CD4-positive, alpha-beta T cell treated with Interleukin-12 subunit alpha and Interleukin-12 subunit beta, for 1 hour (primary cell): ENCODE measurements around the gene ANO6.
"Not testable (repeated sequence)": the region's sequence is repeated elsewhere in the genome, so short reads cannot be mapped to it uniquely, and the experiment has no call there.

Experiments used
- DNase-seq: peaks from one replicate; pipeline ENCODE4 v3.0.0-alpha.2; 2020

Gene ANO6

DNA sequence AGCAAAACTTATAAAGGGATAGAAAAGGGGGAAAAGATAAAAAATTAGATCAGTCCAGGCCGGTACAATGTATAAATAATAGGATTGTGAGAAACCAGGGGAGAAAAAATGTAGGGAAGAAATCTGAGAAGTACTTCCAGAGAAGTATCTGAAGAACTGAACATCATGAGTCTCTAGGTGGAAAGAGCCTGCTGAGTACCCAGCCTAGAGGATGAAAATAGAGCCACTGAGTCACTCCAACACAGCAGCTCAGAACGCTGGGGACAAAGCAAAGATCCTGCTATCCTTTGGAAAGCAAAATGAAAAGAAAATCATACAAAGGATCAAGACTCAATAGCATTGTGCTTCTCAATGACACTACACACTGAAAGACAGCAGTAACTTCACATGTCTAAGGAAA is 138.0 kb downstream of the ANO6 start:
- no peak for DNase-seq

DNA sequence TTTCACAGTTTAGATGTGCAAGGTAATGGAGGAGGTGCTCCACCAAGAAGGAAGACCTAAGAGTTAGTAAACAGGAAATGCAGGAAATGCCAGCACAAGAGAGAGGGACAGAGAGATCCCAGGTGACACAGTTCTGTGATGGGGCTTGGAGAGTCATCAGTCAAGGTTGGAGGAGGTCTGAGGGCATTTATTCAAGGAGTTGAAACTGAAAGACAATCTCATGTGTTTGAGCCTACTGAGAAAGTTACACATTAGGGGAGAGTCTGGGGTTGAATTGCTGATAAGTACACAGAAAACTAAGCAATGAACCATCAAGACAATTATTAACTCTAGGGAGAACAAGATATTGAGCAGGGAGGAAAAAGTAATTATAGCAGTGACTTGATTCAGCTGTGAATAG is 138.5 kb downstream of the ANO6 start:
- DNase-seq, result no peak

DNA sequence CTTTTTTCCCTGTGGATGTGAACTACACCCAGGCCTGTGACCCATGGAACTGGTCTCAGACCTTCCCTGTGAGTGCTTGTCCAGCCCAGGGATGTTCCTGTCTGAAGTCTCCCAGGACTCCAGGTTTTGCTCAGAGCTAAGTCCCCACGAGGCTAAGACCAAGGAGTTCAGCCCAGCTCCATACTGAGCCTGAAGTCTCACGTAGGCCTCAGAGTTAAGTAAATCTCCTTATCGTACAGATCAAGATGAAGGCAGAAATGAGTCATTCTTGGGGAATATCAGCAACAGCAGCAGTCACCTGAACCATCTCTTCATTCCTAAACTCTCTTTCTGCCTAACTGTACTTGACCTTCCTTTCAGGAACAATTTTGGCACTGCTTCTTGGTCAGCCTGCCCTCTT is 139.8 kb downstream of the ANO6 start:
- no peak for DNase-seq

DNA sequence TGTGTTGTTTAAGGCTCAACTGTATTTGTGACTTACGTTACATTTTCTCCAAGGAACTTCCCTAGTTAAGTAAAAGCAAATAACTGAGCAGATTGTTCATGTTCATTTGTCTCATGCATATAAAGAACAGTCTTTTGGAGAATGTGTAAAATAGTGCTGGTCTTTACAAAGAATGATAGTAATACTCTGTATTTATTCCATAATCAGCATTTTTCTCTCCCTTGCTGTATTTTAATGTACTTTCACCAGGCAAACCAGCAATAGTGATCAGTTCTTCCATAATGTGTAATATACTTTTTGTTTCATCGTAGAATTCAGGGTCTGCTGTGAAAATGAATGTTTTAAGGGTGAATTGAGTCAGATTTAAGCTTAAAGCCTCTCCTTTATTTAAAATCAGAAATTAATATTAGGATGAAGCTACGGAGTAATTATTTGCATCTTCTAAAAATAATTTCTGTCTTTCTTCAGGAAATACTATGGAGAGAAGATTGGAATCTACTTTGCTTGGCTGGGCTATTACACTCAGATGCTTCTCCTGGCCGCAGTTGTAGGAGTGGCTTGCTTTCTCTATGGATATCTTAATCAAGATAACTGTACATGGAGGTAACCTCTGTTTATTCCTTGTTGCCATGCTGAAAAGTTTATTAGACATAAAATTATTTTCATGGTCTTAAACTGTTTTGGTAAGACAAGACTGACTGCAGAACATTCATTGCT is 141.1 kb downstream of the ANO6 start:
- no peak for DNase-seq

DNA sequence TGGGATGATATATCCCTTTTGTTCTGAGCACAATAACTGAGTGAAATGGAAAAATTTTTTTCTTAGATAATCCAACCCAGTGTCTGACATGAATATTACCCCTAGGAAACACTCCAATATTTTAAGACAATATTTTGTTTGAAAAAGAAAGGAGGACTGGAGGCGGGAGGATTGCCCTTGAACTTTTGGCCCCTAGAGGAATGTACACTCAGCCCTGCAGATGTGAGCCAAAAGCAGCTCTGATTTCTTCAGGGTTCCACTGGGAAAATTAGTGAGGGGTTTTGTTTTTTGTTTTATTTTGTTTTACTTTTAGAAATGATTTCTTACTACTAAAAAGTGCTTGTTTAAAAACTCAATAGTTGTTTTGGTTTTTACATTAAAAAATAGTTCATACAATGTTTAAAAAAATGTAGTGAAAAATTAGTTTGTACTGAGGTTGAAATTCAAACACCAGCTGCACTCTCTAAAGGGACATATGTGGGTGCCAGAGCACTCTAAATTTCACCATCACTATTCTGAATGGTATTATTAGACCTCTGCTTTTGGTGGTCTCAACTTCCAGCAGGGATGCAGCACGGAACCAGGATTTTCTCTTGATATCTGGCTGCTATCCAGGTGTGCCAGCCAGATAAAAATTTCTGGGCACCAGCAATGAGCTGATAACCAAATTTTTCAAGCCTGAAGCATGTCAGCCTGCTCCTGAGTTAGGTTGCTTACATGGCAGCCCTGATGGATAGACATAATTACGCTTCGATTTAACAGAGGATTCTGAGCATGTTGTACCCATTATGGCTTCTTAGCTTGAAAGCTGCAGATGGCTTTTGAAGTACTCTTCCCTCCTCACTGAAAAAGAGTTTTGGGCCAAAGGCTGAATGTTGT is 141.9 kb downstream of the ANO6 start:
- no peak for DNase-seq

DNA sequence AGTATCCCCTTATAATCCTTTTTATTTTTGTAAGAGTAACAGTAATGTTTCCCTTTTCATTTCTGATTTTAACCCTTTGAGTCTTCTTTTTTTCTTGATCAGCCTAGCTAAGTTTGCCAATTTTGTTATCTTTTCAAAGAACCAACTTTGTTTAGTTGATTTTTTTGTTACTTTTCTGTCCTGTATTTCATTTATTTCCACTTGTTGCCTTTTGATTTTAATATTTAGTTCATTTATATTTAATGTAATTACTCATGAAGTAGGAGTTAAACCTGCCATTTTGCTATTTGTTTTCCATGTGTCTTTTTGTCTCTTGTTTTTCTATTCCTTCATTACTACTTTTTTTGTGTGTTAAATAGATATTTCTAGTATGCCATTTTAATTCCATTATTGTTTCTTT is 146.4 kb downstream of the ANO6 start:
- DNase-seq, result no peak

DNA sequence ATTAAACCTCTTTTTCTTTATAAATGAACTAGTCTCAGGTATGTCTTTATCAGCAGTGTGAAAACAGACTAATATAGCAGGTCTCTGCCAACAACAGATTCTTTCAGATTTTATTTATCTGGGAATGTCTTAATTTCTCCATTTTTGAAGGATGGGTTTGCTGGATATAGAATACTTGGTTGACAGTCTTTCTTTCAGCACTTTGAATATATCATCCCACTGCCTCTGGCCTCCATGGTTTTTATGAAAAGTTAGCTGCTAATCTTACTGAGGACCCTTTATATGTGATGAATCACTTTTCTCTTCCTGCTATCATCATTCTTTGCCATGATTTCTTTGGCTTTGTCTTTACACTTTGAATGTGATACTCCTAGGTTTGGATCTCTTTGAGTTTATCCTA is 148.0 kb downstream of the ANO6 start:
- no peak for DNase-seq

DNA sequence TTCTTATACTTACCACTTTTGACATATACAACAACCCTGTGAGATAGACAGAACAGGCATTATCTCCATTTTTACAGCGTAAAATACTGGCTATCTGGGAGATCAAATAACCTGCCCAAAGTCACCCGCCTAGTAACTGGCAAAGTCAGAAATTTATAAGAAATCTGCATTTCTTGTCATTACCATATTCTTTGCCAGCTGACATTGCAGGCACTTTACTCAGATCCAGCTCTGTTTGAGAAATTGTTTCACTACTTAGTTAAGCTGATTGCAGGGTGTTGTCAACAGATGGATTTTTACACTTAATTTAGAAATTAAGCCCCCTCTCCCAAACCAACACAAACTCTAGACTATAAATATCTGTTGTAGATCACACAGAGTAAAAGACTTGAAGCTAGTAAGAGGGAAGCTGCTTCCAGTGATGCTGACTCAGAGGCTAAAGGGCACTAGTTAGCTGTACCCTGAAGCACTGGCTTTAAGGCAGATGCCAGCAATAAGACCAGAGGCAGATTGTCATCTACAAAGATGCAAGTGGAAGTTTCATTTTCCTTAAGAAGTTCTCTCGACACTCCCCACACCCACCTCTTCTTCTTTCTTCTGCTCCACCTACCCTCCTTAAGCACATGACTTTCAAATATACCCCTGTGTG is 153.1 kb downstream of the ANO6 start:
- no peak for DNase-seq

DNA sequence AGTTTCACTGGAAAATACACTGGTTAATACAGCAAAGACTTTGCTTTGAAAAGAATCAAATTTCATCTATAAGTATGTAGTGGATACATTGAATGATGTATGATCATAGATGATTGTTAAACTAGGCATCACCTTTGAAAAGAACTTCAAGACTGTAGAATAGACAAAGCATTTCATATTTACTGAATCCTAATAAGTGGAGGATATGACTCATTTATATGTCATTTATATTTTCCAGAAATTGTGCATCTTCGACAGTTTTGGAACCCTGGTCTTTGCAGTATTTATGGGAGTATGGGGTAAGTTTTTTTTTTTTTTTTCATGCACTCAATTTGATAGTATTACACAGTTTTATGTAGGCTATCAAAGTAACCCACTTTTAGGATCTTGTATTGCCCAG is 161.9 kb downstream of the ANO6 start:
- DNase-seq, result no peak

DNA sequence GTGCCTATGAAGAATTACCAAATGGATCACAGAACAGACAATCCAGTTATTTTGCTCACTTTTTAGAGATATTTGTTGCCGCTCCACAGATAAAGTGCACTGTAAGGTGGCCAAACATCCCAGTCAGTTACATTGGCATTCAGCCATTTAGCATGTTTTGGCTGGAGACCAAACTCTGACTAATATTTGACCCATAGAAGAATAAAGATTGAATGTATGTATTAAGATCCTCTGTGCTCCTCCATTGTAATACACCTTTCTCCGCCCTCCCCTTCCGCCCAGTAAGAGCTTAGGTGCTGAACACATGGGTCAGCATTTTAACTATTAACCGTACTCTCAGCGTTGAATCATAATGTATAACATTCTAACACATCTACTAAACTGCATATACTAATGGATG is 163.4 kb downstream of the ANO6 start:
- no peak for DNase-seq

DNA sequence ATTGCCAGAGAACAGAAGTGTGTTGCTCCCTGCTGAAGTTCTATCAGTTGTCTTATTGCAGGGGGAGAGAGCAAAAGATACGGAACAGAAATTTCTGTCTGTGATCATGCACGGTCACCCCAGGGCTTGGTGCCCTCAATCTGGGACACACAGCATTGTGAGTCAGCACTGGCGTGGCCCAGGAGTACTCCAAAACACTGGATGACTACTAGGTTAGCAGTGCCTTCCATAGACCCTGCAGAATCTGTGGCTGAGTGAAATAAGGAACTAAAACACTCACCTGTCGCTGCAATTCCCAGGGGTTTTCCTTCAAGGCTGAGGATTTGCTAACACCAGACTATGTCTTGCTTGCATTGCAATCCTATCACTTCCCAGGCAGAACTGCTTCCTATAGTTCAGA is 165.5 kb downstream of the ANO6 start:
- DNase-seq, result no peak

DNA sequence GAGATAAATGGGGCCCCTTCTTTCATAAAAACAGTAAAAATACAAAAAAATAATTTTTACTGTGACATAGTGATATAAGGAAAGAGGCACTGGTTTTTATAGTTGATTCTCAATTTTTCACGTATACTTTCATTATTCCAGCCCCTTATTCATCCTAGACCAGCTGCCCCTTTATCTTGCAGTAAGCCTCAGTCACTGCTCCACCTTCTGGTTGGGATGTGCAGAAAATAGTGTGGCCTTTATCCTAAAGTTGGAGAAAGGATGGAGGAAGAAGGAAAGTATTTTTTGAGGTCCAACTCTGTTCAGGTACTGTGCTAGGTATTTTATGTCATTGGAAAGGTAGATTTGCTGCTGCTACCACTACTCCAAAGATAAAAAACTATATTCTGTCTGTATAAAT is 172.7 kb downstream of the ANO6 start:
- DNase-seq, result no peak

DNA sequence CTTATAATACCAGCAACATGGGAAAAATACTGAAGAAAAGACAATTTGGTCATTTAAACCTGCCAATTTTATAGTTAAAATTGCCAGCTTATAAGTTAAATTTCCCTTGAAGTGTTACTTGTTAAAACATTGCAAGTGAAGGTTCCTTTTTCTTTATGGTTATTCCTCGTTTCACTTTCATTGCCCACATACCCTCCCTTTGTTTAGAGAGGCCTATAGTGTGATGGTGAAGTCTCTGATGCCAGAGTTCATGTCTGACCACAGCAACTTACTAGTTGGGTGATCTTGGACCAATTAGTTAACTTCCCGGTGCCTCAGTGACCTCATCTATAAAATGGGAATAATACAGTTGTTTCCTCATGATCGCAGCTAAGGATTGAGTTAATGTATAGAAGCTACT is 173.5 kb downstream of the ANO6 start:
- no peak for DNase-seq

DNA sequence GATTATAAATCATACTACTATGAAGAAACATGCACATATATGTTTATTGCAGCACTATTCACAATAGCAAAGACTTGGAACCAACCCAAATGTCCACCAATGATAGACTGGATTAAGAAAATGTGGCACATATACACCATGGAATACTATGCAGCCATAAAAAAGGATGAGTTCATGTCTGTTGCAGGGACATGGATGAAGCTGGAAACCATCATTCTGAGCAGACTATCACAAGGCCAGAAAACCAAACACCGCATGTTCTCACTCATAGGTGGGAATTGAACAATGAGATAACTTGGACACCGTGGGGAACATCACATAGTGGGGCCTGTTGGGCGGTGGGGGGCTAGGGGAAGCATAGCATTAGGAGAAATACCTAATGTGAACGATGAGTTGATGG is 181.6 kb downstream of the ANO6 start:
- not testable (repeated sequence) for DNase-seq

DNA sequence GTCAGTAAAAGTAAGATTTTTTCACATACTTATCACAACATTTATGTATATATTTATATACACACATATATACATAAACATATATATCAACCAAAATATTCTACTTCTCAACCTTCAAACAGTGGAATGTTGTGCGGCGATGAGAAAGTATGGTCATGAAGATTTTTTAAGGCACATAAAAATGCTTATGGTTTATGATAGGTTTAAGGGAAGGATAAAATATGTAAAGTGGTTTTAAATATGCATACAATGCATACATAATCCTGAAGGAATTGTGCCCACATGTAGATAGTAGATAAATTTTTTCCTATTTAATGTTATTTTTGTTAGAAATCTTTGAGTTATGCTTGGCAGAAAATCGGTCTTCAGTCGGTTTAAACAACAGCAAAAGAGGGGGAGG is 182.7 kb downstream of the ANO6 start:
- DNase-seq, result no peak

DNA sequence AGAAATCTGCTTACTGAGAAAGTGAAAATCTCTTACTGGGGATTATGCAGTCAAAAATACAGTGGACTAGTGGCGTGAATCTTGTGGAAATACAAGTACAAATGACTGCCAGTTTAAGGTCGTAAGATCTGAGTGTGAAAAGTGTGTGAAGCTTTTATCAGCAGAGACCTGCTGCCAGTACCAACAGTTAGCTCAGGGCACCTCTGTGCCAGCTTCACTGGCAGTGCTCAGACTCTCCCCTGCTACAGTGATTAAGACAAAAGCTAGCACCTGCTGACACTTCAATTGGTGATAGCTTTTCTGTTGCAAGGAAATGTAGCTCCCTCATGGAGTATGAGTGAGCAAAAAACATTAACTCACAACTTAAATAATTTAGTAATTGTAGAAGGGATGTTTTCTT is 185.1 kb downstream of the ANO6 start:
- no peak for DNase-seq

DNA sequence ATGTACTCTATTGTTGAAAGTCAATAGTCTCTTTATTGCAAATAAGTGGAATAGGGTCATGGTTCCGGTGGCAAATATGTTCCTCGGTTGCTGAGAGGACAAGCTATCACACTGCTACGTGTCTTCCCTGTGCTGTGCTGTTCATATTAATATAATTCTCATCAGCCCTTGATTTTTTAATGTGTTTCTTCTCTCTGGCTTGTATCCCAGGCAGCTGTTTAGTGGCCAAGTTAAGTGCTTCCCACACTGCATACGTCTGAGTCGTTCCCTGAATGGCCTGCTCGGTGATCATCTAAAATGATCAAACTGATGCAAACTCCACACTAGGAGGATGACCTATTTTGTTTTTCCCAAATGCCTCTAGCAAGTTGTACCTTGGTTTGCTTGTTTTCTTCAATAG is 186.4 kb downstream of the ANO6 start:
- DNase-seq, result no peak

DNA sequence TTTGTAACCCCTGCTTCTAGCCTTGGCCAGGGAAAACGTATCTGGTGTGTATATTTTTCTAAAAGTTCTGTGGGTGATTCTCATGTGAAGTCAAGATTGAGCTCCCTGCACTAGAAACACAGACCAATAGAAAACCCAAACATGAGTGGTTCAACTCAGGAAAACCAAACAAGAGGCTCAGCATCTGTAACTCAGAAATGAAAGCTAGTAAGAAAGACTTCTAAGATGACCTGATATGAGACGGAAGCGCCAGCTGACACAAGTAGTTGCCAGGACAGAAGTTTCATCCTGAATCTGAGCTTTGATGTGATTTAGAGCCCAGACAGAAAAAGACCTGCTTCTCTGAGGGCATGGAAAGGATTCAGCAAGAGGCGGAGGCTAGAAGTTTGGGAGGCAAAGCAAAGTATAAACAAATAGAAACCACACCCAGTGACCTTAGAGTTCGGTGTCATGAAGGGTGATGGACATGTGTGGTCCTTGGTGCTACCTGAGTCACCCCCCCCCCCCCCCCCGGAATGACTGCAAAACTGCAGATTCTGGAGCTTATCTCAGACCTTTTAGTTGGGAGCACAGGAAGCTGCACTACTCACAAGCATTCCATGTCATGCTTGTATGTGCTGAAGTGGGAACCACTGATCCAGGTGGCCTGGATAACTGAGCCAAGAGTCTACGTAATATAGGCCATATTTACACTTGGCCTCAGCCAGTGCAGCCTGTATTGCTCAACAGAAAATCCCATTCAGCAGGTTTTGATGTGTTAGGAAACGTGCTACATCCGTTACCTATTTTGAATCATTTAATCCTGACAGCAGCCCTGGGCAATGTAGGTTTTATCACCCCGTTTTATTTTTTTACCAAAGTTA is 191.3 kb downstream of the ANO6 start:
- DNase-seq, result no peak

DNA sequence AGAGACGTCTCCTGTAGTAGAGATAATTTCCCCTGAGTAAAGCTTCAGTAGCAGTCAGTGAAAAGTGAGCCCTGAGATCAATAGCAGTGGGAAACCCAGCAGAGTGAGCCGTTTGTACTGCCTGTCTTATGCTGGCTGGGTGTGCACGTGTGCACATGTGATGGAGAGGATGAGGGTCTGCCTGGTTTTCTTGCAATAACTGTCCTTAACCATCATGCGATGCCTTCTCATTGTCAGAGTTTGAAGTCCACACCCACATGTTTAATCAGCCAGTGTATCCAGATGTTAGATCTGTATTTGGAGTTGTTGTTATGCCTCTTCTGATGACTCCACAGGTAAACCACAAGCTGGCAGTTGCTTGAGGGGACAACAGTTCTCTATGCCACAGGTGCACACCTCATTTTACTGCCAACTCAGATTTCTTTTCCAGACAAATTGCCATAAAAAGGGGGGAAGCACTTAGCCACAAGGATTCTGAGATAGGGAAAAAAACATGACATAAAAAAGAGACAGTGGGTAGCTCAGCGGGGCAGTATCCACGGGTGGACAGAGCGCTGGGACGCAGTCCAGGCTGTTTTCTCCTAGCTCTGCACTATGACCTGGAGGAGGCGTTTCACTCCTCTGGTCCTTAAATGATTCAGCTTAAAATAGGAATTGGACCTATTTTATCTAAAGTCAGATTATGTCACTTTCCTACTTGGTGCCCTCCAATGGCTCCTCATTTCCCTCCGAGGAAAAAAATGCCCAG is 192.3 kb downstream of the ANO6 start:
- no peak for DNase-seq

DNA sequence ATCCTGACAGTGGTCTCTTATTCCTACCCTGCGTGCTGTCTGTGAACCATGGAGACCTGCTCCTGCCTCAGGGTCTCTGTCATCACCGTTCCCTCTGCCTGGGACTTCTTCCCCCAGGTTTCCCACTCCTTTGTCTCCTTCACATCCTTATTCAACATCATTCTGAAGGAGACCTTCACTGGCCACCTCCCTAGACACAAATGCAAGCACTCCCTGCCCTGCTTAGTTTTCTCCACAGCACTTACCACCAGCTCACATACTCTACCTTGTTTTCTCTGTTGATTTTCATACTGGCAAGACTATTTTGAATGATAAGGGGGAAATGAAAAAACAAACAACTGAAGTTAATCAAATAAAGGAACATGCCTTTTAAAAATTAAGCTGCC is 192.8 kb downstream of the ANO6 start:
- DNase-seq, result no peak

DNA sequence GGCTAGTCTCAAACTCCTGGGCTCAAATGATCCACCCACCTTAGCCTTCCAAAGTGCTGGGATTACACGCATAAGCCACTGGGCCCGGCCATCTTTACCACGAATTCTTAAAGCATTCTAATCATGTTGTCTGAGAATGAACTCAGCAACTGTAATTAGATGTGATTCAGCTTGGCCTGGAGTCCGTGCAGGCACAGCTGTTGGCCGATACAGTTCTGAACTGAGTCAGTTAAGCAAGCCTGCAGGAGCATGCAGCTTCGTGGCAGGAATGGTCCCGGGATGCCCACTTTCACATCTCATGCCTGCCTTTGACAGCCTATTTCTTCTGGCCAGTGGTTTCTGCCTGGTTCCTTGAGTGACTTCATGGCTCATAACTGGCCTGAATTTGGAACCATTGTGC is 194.1 kb downstream of the ANO6 start:
- no peak for DNase-seq

DNA sequence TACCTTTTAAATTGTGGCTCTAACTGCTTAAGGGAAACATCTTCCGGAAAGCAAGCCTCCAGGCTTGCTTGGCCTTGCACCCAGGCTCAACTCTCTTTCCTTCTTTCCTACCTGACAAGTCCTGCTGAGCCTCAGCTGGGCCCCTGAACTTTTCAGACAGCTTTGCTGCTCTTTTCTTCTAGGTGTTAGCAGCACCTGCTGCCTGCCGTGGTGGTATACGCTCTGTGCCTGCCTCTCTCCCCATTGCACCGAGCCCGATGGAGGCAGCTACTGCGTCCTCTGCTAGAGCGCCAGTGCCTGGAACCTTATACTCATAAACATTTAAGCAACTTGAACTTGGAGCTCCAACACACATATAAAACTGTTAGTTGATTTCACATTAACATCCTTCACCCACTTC is 195.7 kb downstream of the ANO6 start:
- DNase-seq, result no peak
